ENCODE data around the gene LRPPRC. TPM values are rescaled to one million over a fixed set of nuclear protein-coding genes. Genes with fewer than 3 reads are reported as not detected.
"Not testable (repeated sequence)": the region's sequence is repeated elsewhere in the genome, so short reads cannot be mapped to it uniquely, and the experiment has no call there.

Gene LRPPRC
- total RNA-seq, 1 donor from 2014 or later: 92.8 TPM

DNA sequence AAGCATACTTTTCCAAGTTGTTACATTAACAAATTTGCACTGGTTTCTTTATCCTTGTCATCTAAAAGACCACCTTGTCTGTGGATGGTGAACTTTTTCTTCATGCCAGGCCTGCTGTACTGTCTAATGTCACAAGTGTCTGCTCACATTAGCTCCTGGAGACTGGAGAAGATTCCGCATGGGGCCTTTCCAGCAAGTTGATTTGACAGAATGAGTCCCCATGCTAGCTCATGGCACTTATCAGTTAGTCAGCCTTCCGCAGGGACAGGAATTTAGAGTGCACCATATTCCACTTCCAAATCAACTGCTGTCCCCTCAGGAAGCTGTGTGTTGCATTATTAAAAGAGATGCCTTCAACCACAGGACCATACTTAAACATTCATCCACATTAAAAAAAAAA, 41.4 kb upstream of the LRPPRC start:
- Histone ChIP-seq H3K4me3 (ENCODE audit: low read depth, low read length) (no peak overlapping the region), H3K27me3 (ENCODE audit: control insufficient read depth, insufficient read depth, low read length) (no peaks in the 10 kb centered on the region), H3K36me3 (ENCODE audit: control insufficient read depth, insufficient read depth, low read length) (no peaks in the 10 kb centered on the region)
- DNase-seq (ENCODE audit: low read depth): no peak
- TF ChIP-seq, protein P1, sequence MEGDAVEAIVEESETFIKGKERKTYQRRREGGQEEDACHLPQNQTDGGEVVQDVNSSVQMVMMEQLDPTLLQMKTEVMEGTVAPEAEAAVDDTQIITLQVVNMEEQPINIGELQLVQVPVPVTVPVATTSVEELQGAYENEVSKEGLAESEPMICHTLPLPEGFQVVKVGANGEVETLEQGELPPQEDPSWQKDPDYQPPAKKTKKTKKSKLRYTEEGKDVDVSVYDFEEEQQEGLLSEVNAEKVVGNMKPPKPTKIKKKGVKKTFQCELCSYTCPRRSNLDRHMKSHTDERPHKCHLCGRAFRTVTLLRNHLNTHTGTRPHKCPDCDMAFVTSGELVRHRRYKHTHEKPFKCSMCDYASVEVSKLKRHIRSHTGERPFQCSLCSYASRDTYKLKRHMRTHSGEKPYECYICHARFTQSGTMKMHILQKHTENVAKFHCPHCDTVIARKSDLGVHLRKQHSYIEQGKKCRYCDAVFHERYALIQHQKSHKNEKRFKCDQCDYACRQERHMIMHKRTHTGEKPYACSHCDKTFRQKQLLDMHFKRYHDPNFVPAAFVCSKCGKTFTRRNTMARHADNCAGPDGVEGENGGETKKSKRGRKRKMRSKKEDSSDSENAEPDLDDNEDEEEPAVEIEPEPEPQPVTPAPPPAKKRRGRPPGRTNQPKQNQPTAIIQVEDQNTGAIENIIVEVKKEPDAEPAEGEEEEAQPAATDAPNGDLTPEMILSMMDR (IDR thresholded peaks at IDR 0.05; ENCODE audit: insufficient read depth, low read length, poor library complexity, severe bottlenecking): no peak

DNA sequence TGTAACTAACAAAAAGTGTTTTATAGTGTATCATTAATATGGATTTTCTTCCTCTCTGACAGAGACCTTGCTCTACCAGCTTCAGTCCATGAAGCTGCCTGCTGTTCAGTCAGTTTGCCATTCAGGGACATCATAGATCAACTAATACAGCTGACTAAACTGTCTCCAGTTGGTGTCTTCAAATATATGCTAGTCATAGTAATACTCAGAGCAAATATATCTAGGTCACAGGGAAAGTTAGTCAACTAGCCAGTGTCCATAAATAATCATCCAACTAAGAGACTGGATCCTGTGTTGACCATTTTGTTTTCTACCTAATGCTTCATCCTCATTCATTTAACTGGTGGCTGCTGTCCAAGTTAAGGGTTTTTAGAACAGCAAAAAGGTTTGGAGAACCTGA, 38.2 kb upstream of the LRPPRC start:
- DNase-seq (ENCODE audit: low read depth): no peak
- H3K36me3 ChIP-seq (ENCODE audit: control insufficient read depth, insufficient read depth, low read length): no peaks in the 10 kb centered on the region
- H3K27me3 ChIP-seq (ENCODE audit: control insufficient read depth, insufficient read depth, low read length): no peaks in the 10 kb centered on the region
- H3K4me3 ChIP-seq (ENCODE audit: low read depth, low read length): no peak overlapping the region
- TF ChIP-seq, protein P1 (IDR thresholded peaks at IDR 0.05; ENCODE audit: insufficient read depth, low read length, poor library complexity, severe bottlenecking): no peak

DNA sequence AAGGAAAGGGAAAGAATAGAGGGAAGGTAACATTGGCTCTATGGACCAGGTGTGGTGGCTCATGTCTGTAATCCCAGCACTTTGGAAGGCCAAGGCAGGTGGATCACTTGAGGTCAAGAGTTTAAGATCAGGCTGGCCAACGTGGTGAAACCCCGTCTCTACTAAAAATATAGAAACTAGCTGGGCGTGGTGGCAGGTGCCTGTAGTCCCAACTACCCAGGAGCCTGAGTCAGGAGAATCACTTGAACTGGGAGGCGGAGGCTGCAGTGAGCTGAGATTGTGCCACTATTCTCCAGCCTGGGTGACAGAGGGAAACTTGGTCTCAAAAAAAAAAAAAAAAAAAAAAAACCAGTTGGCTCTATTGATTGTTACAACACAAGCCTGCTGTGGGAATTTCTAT, 31.3 kb upstream of the LRPPRC start:
- not testable (repeated sequence) for H3K27me3 ChIP-seq (ENCODE audit: control insufficient read depth, insufficient read depth, low read length); H3K36me3 ChIP-seq (ENCODE audit: control insufficient read depth, insufficient read depth, low read length); DNase-seq (ENCODE audit: low read depth); H3K4me3 ChIP-seq (ENCODE audit: low read depth, low read length)

DNA sequence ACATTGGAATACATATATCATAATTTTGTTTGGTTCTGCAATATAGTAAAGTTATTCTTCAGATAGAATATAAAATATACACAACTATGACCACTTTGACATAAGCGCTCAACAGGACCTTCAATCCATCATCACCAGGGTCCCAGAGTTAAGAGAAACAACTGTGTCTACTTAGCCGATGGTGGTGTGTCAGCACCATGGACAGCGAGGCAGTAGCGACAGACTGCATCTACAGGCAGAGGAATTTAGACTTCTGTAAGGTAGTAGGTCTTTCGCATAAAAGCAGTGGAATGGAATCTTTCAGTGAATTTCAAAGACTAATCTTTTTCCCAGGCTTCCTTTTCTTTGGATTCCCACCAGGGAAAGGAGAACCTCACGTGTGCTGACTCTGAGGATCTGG, 20.5 kb upstream of the LRPPRC start:
- H3K36me3 ChIP-seq (ENCODE audit: control insufficient read depth, insufficient read depth, low read length): no peaks in the 10 kb centered on the region
- H3K27me3 ChIP-seq (ENCODE audit: control insufficient read depth, insufficient read depth, low read length): no peaks in the 10 kb centered on the region
- TF ChIP-seq, protein P1 (IDR thresholded peaks at IDR 0.05; ENCODE audit: insufficient read depth, low read length, poor library complexity, severe bottlenecking): no peak
- H3K4me3 ChIP-seq (ENCODE audit: low read depth, low read length): no peak overlapping the region
- peak; percentile 19 for DNase-seq (ENCODE audit: low read depth)

DNA sequence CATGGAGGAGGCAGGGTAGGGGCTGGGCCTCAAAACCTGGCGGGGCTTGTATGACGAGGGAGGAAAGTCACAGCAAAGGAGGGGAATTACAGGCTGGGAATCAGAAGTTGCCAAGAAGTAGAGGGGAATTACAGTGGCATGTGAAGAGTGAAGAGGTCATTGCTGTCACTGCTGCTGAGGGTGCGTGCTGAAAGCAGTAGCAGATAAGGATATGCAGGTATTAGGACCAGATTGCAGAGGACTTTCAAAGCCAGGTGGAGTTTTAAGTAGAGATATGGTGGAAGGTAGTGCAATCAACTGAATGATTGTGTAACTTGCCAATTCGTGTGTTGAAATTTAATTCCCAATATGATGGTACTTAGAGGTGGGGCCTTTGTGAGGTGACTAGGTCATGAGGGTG, 19.4 kb upstream of the LRPPRC start:
- TF ChIP-seq, protein P1 (IDR thresholded peaks at IDR 0.05; ENCODE audit: insufficient read depth, low read length, poor library complexity, severe bottlenecking): no peak
- Histone ChIP-seq H3K27me3 (ENCODE audit: control insufficient read depth, insufficient read depth, low read length) (no peaks in the 10 kb centered on the region), H3K4me3 (ENCODE audit: low read depth, low read length) (no peak overlapping the region), H3K36me3 (ENCODE audit: control insufficient read depth, insufficient read depth, low read length) (no peaks in the 10 kb centered on the region)
- no peak for DNase-seq (ENCODE audit: low read depth)

DNA sequence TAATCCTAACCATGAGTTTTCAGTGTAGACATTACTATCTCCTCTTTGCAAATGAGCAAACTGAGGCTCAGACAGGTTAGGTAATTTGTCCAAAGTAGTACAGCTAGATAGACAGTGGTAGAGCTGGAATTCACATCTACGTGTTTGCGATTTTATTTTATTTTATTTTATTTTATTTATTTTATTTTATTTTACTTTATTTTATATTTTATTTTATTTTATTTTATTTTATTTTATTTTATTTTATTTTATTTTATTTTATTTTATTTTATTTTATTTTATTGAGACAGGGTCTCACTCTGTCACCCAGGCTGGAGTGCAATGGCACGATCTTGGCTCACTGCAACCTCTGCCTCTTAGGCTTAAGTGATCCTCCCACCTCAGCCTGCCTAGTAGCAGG, 17.4 kb upstream of the LRPPRC start:
- not testable (repeated sequence) for H3K36me3 ChIP-seq (ENCODE audit: control insufficient read depth, insufficient read depth, low read length); DNase-seq (ENCODE audit: low read depth)

DNA sequence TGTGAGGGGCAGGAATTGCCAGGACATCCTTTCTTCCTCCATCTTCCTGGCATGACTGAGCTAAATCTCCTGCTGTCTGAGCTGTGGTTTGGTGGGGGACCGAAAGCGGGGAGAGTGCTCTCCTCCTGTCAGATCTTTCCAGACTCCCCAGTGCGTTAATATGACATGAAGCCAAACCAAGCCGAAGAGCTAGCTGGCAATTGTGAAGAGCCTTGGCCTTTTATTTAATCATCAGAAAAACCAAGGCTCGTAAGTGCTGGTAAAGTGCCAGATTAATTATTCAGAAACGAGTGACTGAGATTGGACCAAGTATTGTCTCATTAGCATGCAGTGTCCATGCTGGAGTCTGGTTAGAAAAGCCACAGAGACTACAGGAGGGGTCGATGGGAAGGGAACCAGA, 14.5 kb upstream of the LRPPRC start:
- Histone ChIP-seq H3K36me3 (ENCODE audit: control insufficient read depth, insufficient read depth, low read length) (no peaks in the 10 kb centered on the region), H3K4me3 (ENCODE audit: low read depth, low read length) (no peak overlapping the region), H3K27me3 (ENCODE audit: control insufficient read depth, insufficient read depth, low read length) (no peaks in the 10 kb centered on the region)
- DNase-seq (ENCODE audit: low read depth): no peak
- TF ChIP-seq, protein P1 (IDR thresholded peaks at IDR 0.05; ENCODE audit: insufficient read depth, low read length, poor library complexity, severe bottlenecking): no peak

More for the DNA sequence above, 17.4 kb upstream of the LRPPRC start:
- not testable (repeated sequence) for H3K27me3 ChIP-seq (ENCODE audit: control insufficient read depth, insufficient read depth, low read length); H3K4me3 ChIP-seq (ENCODE audit: low read depth, low read length)

All from kidney epithelial cell (primary cell).